Nephron progenitor cell (in vitro differentiated cells): ENCODE results near the gene HIPK2.
A peak's percentile ranks its signal among the peaks of the same experiment; 100 is the strongest.

Experiments
- DNase-seq: peaks from one replicate; pipeline ENCODE4 v3.0.0; 2021
- H3K27ac Mint-ChIP-seq: 2 replicates; pipeline ENCODE4 v1.8.0; 2021; ENCODE audit warnings: mild to moderate bottlenecking, moderate library complexity, mixed read lengths
- H3K27me3 Mint-ChIP-seq: 2 replicates; pipeline ENCODE4 v1.8.0; 2021; ENCODE audit warnings: mild to moderate bottlenecking, low read depth, mixed read lengths; ENCODE audit not compliant: poor library complexity
- H3K36me3 Mint-ChIP-seq: 2 replicates; pipeline ENCODE4 v1.8.0; 2021; ENCODE audit warnings: low read depth, mixed read lengths
- H3K4me1 Mint-ChIP-seq: 2 replicates; pipeline ENCODE4 v1.8.0; 2021; ENCODE audit warnings: mixed read lengths
- H3K4me3 Mint-ChIP-seq: 2 replicates; pipeline ENCODE4 v1.8.0; 2021; ENCODE audit warnings: mild to moderate bottlenecking, moderate library complexity, mixed read lengths
- H3K9me3 Mint-ChIP-seq: 2 replicates; pipeline ENCODE4 v1.8.0; 2021; ENCODE audit warnings: mild to moderate bottlenecking, moderate library complexity, mixed read lengths
- TF ChIP-seq, protein P1 (sequence below): fragments of 200-600 bp; sonication (generic); IDR thresholded peaks from 2 replicates; pipeline ENCODE4 v1.5.0; 2021; ENCODE audit warnings: antibody characterized with exemption

Gene HIPK2

GRCh38 chr7:139749545-139749944 lies 28.3 kb downstream of the HIPK2 start:
- TF ChIP-seq, protein P1, sequence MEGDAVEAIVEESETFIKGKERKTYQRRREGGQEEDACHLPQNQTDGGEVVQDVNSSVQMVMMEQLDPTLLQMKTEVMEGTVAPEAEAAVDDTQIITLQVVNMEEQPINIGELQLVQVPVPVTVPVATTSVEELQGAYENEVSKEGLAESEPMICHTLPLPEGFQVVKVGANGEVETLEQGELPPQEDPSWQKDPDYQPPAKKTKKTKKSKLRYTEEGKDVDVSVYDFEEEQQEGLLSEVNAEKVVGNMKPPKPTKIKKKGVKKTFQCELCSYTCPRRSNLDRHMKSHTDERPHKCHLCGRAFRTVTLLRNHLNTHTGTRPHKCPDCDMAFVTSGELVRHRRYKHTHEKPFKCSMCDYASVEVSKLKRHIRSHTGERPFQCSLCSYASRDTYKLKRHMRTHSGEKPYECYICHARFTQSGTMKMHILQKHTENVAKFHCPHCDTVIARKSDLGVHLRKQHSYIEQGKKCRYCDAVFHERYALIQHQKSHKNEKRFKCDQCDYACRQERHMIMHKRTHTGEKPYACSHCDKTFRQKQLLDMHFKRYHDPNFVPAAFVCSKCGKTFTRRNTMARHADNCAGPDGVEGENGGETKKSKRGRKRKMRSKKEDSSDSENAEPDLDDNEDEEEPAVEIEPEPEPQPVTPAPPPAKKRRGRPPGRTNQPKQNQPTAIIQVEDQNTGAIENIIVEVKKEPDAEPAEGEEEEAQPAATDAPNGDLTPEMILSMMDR = no peak
- H3K36me3 Mint-ChIP-seq = peaks cover 14% of the 10 kb centered on the region
- no peaks in the 10 kb centered on the region for H3K9me3 Mint-ChIP-seq
- H3K4me3 Mint-ChIP-seq = no peak overlapping the region
- DNase-seq = no peak
- H3K27me3 Mint-ChIP-seq = no peaks in the 10 kb centered on the region
- no peak overlapping the region for H3K27ac Mint-ChIP-seq
- peaks cover 69% of the 10 kb centered on the region for H3K4me1 Mint-ChIP-seq

DNA sequence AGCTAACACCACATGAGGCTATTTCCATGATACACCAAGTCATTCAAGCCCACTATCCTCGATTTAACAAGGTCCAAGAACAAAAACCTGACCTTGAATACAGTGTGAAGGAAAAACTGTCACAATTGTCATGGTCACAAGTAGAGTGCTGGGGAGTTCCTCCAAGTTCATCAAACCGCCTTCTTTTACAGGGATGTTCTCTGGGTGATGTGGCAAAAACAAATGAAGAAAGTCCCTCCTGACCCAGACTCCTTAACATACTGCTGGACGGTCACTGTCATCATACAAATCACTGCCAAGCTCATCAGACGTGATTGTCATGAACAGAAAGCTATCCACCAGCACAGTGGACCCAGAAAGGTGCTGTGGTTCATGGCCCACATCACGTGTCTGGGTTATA lies 28.9 kb downstream of the HIPK2 start:
- no peaks in the 10 kb centered on the region for H3K27me3 Mint-ChIP-seq
- TF ChIP-seq, protein P1 = no peak
- no peak for DNase-seq
- no peak overlapping the region for H3K27ac Mint-ChIP-seq
- no peaks in the 10 kb centered on the region for H3K9me3 Mint-ChIP-seq
- peaks cover 13% of the 10 kb centered on the region for H3K36me3 Mint-ChIP-seq
- H3K4me1 Mint-ChIP-seq = peaks cover 68% of the 10 kb centered on the region
- H3K4me3 Mint-ChIP-seq = no peak overlapping the region

DNA sequence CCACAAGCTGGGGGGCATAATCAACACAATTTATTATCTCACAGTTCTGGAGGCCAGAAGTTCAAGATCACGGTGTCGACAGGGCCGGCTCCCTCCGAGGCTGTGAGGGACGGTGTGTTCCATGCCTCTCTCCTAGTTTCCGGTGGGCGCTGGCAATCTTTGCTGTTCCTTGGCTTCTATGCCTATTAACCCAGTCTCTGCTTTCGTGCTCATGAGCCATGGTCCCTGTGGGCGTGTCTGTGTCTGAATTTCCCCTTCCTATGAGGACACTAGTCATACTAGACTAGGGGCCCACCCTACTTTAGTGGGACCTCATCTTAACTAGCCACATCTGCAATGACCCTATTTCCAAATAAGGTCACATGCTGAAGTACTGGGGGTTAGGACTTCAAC lies 29.4 kb downstream of the HIPK2 start:
- TF ChIP-seq, protein P1 = no peak
- Mint-ChIP-seq H3K9me3 (no peaks in the 10 kb centered on the region), H3K4me1 (peaks cover 66% of the 10 kb centered on the region), H3K27me3 (no peaks in the 10 kb centered on the region), H3K4me3 (no peak overlapping the region), H3K27ac (no peak overlapping the region), H3K36me3 (peaks cover 14% of the 10 kb centered on the region)
- DNase-seq = no peak

DNA sequence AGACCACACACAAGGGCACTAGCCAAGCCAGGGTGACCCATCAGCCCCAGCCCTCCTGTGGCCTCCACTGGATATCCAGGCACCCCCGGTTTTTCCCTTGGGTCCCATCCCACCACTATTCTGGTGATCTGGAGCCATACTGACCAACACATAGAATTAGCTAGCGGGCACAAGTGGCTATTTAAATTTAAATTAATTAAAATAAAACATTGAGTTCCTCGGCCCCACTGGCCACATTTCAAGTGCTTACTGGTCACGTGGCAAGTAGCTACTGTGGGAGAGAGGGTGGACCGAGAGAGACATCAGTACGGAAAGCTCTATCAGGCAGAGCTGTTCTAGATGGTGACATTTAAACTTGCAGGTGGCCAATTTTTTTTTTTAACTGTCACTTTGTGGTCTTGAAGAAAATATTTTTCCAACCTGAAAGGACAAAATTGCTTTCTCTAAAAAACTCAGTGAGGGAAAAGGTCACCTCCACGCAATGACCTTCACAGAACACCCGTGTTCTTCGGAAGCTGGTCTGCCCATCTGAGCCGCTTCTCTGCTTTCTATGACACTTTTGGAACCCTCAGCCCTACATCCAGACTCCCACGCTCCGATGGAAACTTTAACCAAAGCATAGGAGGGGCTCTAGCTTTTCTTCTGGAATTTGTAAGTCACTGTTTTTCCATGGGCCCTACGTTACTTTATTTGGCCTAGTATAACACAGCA lies 30.0 kb downstream of the HIPK2 start:
- peaks cover 66% of the 10 kb centered on the region for H3K4me1 Mint-ChIP-seq
- TF ChIP-seq, protein P1 = no peak
- no peak for DNase-seq
- no peak overlapping the region for H3K4me3 Mint-ChIP-seq
- H3K27me3 Mint-ChIP-seq = no peaks in the 10 kb centered on the region
- H3K9me3 Mint-ChIP-seq = no peaks in the 10 kb centered on the region
- H3K27ac Mint-ChIP-seq = no peak overlapping the region
- peaks cover 14% of the 10 kb centered on the region for H3K36me3 Mint-ChIP-seq

- no peak for DNase-seq
- H3K9me3 Mint-ChIP-seq = no peaks in the 10 kb centered on the region
- H3K27ac Mint-ChIP-seq = no peak overlapping the region
- peaks cover 63% of the 10 kb centered on the region for H3K4me1 Mint-ChIP-seq
- TF ChIP-seq, protein P1 = no peak
- no peaks in the 10 kb centered on the region for H3K27me3 Mint-ChIP-seq
- H3K4me3 Mint-ChIP-seq = no peak overlapping the region
- peaks cover 14% of the 10 kb centered on the region for H3K36me3 Mint-ChIP-seq
Observed at GRCh38 chr7:139746652-139747051, 31.1 kb downstream of the HIPK2 start.

- Mint-ChIP-seq H3K27ac (peak overlapping the region; percentile 52), H3K4me1 (peaks cover 67% of the 10 kb centered on the region)
- TF ChIP-seq, protein P1 = no peak
Observed at GRCh38 chr7:139745678-139746143, 32.1 kb downstream of the HIPK2 start.

More at GRCh38 chr7:139745678-139746143, 32.1 kb downstream of the HIPK2 start:
- no peaks in the 10 kb centered on the region for H3K9me3 Mint-ChIP-seq
- no peaks in the 10 kb centered on the region for H3K27me3 Mint-ChIP-seq
- no peak overlapping the region for H3K4me3 Mint-ChIP-seq
- peaks cover 14% of the 10 kb centered on the region for H3K36me3 Mint-ChIP-seq
- no peak for DNase-seq
